Measurements from ENCODE around the gene SUMO4.

GRCh38 chr6:149372062-149372461, 28.0 kb upstream of the SUMO4 start:
- TF ChIP-seq SUZ12 (IDR thresholded peaks at IDR 0.05) = no peak
- TF ChIP-seq LEF1 (IDR thresholded peaks at IDR 0.05; ENCODE audit: borderline replicate concordance) = no peak
- no peak for TF ChIP-seq NFRKB (IDR thresholded peaks at IDR 0.05)
- TF ChIP-seq SP1 (IDR thresholded peaks at IDR 0.05) = no peak
- no peak for TF ChIP-seq BHLHE40 (IDR thresholded peaks at IDR 0.05; ENCODE audit: borderline replicate concordance)
- no peak for TF ChIP-seq PKNOX1 (IDR thresholded peaks at IDR 0.05)
- no peak for TF ChIP-seq ELF4 (IDR thresholded peaks at IDR 0.05)
- TF ChIP-seq ARNT (IDR thresholded peaks at IDR 0.05) = no peak
- TF ChIP-seq FOXM1 (IDR thresholded peaks at IDR 0.05; ENCODE audit: borderline replicate concordance) = no peak
- TF ChIP-seq FOXK2 (IDR thresholded peaks at IDR 0.05) = no peak
- TF ChIP-seq CTBP1 (IDR thresholded peaks at IDR 0.05; ENCODE audit: borderline replicate concordance) = no peak
- TF ChIP-seq ZNF384 (IDR thresholded peaks at IDR 0.05) = no peak

All from HEK293T (cell line).